ENCODE measurements around the gene VPS16.

Gene VPS16

GRCh38 chr20:2834401-2835110 is 6.0 kb upstream of the VPS16 start:
- DNase-seq (ENCODE audit: low read depth, low spot score) = no peak

DNA sequence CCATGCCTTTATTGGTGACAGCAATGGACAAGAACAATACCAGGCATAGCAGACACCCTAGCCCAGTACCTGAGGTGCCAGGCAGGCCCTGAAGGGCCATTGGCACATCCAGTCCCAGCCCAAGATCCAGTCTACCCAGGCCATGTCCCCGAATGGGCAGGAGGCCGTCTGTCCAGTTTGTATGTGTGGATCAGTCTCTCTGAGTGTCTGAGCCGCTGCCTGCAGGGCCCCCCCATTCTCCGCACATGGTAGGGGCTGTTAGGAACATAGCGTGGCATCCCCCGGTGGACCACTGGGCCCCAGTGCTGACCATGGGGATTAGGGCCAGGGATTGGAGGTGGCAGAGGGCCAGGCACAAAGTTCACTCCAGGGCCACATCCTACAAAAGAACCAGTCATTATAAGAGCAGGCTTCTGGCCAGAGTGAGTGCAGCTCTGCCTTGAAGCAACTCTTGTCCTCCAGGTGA is 5.2 kb upstream of the VPS16 start:
- no peak for DNase-seq (ENCODE audit: low read depth, low spot score)

DNA sequence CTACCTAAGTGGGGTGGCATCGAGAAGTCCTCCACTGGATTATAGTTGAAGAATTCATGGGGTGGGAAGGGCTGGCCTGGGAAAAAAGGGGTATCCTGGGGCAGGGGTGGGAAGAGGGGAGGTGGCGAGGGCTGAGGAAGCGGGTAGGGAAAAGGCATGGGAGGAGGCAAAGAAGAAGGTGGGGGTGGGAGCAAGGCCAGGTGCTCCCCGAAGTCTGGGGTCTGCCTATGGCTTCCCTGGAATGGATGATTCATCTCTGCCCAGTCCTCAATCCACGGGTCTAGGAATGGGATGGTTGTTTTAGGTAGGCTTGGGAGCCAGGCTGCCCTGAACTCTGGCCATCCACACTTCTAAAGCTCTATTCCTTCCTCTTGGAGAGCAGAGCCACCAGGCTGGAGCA is 4.5 kb upstream of the VPS16 start:
- DNase-seq (ENCODE audit: low read depth, low spot score) = no peak

GRCh38 chr20:2837221-2837960 is 3.2 kb upstream of the VPS16 start:
- DNase-seq (ENCODE audit: low read depth, low spot score) = no peak

- DNase-seq (ENCODE audit: low read depth, low spot score) = no peak
Measured at GRCh38 chr20:2838170-2838797, 2.3 kb upstream of the VPS16 start.

- DNase-seq (ENCODE audit: low read depth, low spot score) = no peak
Measured at GRCh38 chr20:2838847-2839671, 1.5 kb upstream of the VPS16 start.

- DNase-seq (ENCODE audit: low read depth, low spot score) = no peak
Measured at GRCh38 chr20:2839732-2840137, 810 bp upstream of the VPS16 start.

GRCh38 chr20:2840967-2841531 is 504 bp downstream of the VPS16 start:
- DNase-seq (ENCODE audit: low read depth, low spot score) = peak; percentile 71

GRCh38 chr20:2845607-2846006 is 5.1 kb downstream of the VPS16 start:
- no peak for DNase-seq (ENCODE audit: low read depth, low spot score)

GRCh38 chr20:2846698-2847097 is 6.2 kb downstream of the VPS16 start:
- DNase-seq (ENCODE audit: low read depth, low spot score) = no peak

DNA sequence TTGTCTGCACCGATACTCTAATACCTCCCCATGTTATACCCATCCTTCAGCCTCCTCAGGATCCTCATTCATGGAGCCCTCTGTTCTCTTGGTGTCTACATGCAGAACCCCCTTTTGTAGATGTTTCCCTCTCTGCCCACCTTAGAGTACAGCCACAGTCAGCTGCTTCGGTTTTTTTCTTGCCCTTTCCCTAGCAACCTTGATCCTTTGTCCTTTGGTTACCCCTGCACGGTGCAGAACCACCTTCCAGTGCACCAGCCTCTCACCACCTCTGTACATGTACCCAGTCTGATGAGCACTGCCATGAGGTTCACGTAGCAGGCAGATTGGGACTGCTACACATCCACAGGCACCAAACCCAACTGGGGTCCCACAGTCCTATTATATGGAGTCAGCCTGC is 7.3 kb downstream of the VPS16 start:
- no peak for DNase-seq (ENCODE audit: low read depth, low spot score)

DNA sequence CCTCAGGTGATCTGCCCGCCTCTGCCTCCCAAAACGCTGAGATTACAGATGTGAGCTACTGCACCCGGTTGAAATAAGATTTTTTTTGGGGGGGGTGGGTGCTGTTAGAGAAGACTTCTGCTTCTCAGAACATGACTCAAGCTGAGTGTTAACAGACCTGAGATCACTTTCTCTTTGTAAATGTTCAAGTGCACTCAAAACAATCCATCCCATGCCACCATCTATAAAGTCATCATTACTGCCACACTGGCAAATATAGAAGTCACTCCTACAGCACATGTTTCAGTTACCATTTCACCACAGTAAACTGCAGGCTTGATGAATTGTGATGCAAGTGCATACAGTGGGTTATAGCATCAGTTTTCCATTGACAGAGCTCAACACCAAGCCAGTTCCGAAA is 9.0 kb downstream of the VPS16 start:
- DNase-seq (ENCODE audit: low read depth, low spot score) = no peak

DNA sequence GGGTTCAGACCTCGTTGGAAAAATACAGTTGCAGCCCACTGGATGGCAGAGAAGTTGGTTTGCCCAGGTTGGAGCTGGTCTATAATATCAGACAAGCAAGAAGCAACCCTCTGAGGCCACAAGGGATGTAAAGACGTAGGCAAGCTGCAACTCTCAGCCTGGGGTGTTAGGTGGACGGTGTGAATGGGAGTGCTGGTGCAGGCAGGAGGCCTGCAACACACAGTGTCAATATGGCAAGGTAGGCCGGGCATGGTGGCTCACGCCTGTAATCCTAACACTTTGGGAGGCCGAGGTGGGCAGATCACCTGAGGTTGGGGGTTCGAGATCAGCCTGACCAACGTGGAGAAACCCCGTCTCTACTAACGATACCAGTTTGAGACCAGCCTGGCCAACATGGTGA is 10.5 kb downstream of the VPS16 start:
- no peak for DNase-seq (ENCODE audit: low read depth, low spot score)

GRCh38 chr20:2858591-2858990 is 18.0 kb downstream of the VPS16 start:
- DNase-seq (ENCODE audit: low read depth, low spot score) = no peak

DNA sequence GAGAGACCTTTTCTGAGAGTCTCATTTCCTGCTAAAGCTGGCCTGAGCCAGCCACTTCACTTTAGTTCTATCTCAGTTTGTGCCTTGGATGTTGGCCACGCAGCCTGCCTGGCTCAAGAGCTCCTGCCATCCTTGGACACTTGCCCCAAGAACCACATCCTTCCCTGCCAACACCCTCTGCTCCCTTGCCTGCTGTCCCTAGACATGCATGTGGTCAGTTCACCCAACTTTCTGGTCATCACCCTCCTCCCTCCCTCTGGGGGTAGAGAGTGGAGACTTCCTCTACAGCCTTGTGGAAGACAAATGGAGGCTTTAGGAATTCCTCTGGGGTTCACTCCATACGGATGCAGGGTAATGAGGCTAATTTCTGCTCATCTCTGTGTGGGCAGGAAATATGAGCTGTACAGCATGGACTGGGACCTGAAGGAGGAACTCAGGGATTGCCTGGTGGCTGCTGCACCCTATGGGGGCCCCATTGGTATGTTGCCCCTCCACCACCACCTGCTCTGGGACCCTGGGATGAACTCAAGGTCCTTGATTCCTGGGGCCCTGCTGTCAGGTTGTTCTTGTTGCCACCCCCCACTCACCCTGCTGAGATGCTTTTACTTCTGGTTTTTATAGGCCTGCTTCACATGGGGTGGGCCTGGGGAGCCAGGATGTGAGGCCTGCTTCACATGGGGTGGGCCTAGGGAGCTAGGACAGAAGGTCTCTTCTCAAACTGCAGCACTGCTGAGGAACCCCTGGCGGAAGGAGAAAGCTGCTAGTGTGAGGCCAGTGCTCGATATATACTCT is 19.0 kb downstream of the VPS16 start:
- peak; percentile 50 for DNase-seq (ENCODE audit: low read depth, low spot score)

DNA sequence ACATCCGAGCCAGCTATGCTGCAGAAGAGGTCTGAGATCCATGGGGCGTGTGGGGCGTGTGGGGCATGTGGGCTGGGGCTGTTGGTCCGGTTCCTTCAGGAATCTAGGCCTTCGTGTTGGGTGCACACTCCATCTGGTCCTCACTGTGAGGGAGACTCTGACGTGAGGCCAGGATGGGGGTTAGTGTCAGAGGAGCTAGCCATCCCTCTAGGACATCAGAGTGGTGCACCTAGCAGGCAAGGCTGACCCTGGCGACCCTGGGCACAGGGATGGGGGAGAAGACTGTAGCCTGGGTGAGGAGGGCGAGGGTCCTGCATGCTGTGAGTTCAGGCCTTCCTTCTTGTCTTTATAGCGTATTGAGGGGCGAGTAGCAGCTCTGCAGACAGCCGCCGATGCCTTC is 24.1 kb downstream of the VPS16 start:
- no peak for DNase-seq (ENCODE audit: low read depth, low spot score)

DNA sequence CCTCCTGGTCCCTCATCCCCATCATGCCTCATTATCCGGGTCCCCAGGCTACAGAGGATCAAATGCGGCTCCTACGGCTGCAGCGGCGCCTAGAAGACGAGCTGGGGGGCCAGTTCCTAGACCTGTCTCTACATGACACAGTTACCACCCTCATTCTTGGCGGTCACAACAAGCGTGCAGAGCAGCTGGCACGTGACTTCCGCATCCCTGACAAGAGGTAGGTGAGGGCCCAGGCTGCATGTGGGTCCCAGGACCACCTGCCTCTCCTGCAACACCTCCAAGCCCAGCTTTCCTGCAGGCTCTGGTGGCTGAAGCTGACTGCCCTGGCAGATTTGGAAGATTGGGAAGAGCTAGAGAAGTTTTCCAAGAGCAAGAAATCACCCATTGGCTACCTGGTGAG is 24.6 kb downstream of the VPS16 start:
- no peak for DNase-seq (ENCODE audit: low read depth, low spot score)

DNA sequence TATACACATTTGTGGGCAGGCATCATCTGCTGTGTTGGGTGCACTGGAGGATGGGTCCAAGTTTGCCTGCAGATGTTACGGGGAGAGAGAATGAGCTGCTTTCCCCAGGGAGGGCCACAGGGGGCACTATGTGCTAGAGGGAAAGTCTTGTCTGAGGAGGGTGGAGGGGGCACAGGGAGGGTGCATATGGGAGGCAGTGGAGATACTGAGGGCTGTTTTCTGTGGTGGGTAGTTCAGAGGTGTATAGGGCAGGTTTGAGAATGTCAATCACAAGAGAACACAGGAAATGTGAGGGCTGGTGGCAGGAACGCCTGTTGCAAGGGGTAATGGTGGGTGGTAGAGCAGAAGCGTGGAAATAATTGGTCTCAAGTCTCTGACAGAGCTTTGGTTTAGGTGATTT is 25.1 kb downstream of the VPS16 start:
- DNase-seq (ENCODE audit: low read depth, low spot score) = no peak

- DNase-seq (ENCODE audit: low read depth, low spot score) = no peak
Measured at GRCh38 chr20:2866236-2866635, 25.7 kb downstream of the VPS16 start.

DNA sequence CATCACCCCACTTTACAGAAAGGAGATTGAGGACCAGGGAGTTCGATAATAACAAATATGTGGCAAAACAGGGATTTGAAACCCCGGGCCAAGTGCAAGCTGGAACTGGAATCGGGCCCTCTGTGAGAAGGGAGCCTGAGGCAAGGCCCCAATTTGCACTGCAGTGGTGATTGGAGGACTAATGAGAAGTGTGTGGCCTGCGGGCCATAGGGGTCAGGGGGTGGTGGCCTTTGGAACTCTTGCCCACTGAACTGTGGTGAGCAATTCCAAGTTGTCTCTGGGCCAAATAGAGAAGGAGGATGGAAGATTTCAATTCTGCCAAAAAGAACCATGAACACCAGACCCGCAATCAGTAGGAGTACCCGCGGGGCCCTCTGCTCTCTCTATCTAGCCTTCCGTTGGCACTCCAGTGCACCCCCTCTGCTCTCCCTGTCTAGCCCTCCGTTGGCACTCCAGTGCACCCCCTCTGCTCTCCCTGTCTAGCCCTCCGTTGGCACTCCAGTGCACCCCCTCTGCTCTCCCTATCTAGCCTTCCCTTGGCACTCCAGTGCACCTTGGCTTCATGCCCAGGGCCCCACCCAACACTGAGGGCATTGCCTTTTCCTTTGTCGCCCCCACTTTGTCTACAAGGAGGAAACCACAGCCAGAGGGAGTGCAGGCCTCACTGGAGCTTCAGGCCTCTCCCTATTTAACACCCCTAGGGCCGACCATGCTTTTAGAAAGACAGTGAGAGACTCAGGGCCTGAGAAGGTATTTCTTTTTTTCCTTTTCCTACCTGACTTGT is 26.7 kb downstream of the VPS16 start:
- no peak for DNase-seq (ENCODE audit: low read depth, low spot score)
